HEK293 (cell line): Measurements from ENCODE around the gene KATNAL2.
"Not testable (repeated sequence)": the region's sequence is repeated elsewhere in the genome, so short reads cannot be mapped to it uniquely, and the experiment has no call there.

Experiments
- CTCF ChIA-PET: fragments of 350-600 bp; formaldehyde crosslinking; extraction: SDS; loops from one replicate; lab custom pipeline; 2021; ENCODE audit warnings: antibody characterized with exemption; lab: Yijun Ruan, JAX
- POLR2A ChIA-PET: fragments of 300-600 bp; formaldehyde crosslinking; extraction: SDS; loops from one replicate; lab custom pipeline; 2020; ENCODE audit warnings: antibody characterized with exemption, inconsistent platforms; lab: Yijun Ruan, JAX
- H3K27ac ChIP-seq: fragments of 200-500 bp; sonication (Bioruptor generic); 2 replicates; pipeline ENCODE4 v1.5.1; 2014; ENCODE audit warnings: low read depth, low read length, control low read depth, inconsistent platforms; ENCODE audit errors: extremely low read depth
- H3K36me3 ChIP-seq, 2 experiments: fragments of 200-500 bp in 1 of 2; sonication (Bioruptor generic) in 1 of 2; 1 replicate in 1 of 2; 2 replicates in 1 of 2; pipeline ENCODE4 v1.5.1; 2014 to 2017; ENCODE audit warnings: inconsistent platforms in 2 of 2, low read length in 2 of 2; ENCODE audit not compliant: control insufficient read depth in 2 of 2, insufficient read depth in 1 of 2
- H3K4me1 ChIP-seq: fragments of 200-500 bp; sonication (Bioruptor generic); 2 replicates; pipeline ENCODE4 v1.5.1; 2014; ENCODE audit warnings: mild to moderate bottlenecking, low read length, inconsistent platforms; ENCODE audit not compliant: control insufficient read depth, insufficient read depth
- H3K4me3 ChIP-seq: 2 replicates; pipeline ENCODE4 v1.5.1; 2011; ENCODE audit warnings: low read depth, mild to moderate bottlenecking, control low read depth, low read length, moderate library complexity
- H3K9me3 ChIP-seq: fragments of 200-500 bp; sonication (Bioruptor generic); 2 replicates; pipeline ENCODE4 v1.5.1; 2014; ENCODE audit warnings: low read depth, low read length, inconsistent platforms; ENCODE audit not compliant: control insufficient read depth, insufficient read depth

Gene KATNAL2

DNA sequence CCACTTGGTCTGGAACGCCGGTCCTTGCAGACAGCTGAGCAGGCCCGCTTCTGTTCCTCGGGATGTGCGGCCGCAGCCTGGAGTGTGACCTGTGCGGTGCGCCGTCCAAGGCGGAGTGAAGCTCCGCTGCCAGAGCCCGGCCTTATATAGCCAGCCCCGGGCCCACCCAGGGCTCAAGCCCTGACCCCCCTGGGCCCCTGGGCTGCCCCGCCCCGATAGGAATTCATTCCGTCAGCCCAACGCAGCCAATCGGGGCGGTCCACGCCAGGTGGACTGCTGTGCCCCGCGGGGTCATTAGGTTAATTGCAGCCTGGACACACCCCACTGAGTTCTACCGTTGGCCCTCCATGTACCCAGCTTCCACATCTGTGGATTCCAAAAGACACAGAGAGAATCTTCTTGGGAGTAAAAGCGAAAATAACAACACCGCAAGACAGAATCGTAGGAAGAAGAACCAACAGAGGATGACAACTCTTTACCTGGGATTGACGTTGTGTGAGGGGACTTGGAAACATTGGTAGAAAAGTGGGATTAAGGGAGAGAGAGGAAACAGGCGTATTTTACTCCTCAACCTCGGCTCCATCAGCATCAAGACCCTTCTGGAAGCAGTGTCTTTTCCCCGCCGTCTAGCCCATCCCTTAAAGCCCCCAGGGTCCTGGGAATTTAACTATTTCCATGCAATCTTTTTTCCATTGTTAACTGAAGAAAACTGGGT is 47.3 kb downstream of the KATNAL2 start:
- H3K4me3 ChIP-seq, CTCF ChIA-PET, H3K9me3 ChIP-seq, H3K4me1 ChIP-seq, H3K27ac ChIP-seq, POLR2A ChIA-PET, H3K36me3 ChIP-seq: not testable (repeated sequence)

DNA sequence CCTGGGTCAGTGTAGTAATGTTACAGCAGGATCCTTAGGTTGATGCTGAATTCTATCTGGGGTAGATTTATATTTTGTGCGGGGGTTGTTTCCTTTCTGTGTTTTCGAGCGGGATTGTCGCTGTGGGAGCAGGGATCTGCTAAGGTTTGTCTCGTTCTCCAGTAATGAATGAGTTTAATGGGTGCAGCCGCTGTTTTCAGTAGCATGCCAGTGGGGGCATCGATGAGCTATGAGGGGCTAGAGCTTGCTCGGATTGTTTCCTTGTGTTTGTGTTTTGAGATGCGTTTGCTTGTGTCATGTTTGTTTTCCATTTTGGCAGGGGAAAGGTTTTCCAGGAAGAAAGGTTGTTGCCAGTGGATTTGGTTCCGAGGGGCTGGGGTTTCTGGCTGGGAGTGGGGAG is 48.9 kb downstream of the KATNAL2 start:
- H3K36me3 ChIP-seq, POLR2A ChIA-PET, H3K27ac ChIP-seq, H3K4me3 ChIP-seq, CTCF ChIA-PET, H3K9me3 ChIP-seq, H3K4me1 ChIP-seq: not testable (repeated sequence)

DNA sequence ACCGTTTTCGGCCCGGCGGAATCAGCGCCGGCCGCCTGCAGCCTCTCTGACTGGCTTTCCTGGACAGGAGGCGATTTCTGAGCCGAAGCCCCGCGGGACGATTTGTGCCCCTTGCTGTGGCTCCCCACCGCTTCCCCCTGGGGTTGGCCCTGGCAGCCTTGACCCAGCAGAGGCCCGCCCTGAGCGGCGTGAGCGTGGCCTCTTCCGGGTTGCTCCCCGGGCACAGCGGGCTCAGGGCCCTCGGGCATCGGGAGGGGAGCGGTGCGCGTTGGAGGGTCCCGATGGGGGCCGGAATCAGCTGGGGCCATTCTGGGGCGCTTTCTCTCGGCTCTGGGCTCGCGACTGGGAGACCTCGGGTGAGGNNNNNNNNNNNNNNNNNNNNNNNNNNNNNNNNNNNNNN is 52.1 kb downstream of the KATNAL2 start:
- H3K36me3 ChIP-seq, CTCF ChIA-PET, H3K9me3 ChIP-seq, H3K4me1 ChIP-seq, H3K27ac ChIP-seq, POLR2A ChIA-PET, H3K4me3 ChIP-seq: not testable (repeated sequence)

DNA sequence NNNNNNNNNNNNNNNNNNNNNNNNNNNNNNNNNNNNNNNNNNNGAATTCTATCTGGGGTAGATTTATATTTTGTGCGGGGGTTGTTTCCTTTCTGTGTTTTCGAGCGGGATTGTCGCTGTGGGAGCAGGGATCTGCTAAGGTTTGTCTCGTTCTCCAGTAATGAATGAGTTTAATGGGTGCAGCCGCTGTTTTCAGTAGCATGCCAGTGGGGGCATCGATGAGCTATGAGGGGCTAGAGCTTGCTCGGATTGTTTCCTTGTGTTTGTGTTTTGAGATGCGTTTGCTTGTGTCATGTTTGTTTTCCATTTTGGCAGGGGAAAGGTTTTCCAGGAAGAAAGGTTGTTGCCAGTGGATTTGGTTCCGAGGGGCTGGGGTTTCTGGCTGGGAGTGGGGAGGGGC is 102.5 kb downstream of the KATNAL2 start:
- H3K4me1 ChIP-seq, H3K27ac ChIP-seq, CTCF ChIA-PET, H3K9me3 ChIP-seq, H3K4me3 ChIP-seq, POLR2A ChIA-PET, H3K36me3 ChIP-seq: not testable (repeated sequence)

DNA sequence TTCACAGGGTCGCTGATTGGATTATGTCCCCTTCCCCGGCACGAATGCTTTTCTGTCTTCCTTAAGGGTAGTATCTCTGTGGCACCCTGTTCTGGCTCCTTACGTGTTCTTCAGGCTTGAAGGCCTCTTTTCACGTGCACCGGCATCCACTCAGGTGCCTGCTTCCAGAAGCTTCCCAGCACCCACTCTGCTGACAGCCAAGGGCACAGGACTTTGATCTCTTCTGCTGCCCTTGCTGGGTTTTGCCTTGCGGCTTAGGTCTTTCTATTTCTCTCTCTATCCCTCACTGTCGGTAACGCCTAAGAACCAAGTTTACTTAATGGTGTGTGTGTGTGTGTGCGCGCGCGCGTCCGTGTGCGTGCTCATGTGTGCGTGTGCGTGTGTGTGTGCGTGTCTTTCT is 103.4 kb downstream of the KATNAL2 start:
- POLR2A ChIA-PET, H3K9me3 ChIP-seq, H3K4me3 ChIP-seq, H3K4me1 ChIP-seq, H3K36me3 ChIP-seq, H3K27ac ChIP-seq, CTCF ChIA-PET: not testable (repeated sequence)

DNA sequence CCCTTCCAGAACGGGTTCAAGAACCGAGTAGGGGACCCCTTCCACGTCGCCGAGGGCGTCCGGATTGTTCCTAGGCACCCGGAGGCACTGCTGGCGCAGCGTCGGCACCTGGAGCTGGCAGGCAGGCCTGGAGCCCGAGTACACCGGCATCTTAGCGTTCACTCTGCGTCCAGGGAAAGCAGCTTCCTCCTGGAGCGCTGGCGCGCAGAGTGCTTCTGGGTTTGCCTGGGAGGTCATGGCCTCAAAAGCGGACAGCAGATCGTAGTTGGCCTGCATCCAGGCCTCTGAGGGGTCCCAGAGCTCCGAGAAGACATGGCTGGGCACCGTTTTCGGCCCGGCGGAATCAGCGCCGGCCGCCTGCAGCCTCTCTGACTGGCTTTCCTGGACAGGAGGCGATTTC is 105.4 kb downstream of the KATNAL2 start:
- H3K4me1 ChIP-seq, H3K4me3 ChIP-seq, POLR2A ChIA-PET, CTCF ChIA-PET, H3K9me3 ChIP-seq, H3K36me3 ChIP-seq, H3K27ac ChIP-seq: not testable (repeated sequence)

DNA sequence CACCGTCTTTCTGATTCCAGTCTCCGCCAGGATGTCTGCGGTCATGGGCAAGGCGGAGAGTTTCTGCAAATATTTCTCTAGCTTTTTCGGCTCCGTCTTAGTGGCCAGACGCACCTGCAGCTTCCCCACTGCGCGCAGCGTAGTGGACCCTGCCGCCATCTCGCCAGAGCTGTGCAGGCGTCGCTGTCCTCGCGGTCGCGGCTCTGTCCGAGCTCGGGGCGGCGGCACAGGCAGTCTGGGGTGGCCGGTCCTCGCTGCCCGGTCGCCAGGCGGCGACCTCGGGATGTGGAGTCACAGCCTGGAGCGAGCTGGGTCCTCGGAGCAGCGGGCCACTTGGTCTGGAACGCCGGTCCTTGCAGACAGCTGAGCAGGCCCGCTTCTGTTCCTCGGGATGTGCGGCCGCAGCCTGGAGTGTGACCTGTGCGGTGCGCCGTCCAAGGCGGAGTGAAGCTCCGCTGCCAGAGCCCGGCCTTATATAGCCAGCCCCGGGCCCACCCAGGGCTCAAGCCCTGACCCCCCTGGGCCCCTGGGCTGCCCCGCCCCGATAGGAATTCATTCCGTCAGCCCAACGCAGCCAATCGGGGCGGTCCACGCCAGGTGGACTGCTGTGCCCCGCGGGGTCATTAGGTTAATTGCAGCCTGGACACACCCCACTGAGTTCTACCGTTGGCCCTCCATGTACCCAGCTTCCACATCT is 106.5 kb downstream of the KATNAL2 start:
- H3K4me3 ChIP-seq, H3K36me3 ChIP-seq, POLR2A ChIA-PET, H3K4me1 ChIP-seq, CTCF ChIA-PET, H3K27ac ChIP-seq, H3K9me3 ChIP-seq: not testable (repeated sequence)

DNA sequence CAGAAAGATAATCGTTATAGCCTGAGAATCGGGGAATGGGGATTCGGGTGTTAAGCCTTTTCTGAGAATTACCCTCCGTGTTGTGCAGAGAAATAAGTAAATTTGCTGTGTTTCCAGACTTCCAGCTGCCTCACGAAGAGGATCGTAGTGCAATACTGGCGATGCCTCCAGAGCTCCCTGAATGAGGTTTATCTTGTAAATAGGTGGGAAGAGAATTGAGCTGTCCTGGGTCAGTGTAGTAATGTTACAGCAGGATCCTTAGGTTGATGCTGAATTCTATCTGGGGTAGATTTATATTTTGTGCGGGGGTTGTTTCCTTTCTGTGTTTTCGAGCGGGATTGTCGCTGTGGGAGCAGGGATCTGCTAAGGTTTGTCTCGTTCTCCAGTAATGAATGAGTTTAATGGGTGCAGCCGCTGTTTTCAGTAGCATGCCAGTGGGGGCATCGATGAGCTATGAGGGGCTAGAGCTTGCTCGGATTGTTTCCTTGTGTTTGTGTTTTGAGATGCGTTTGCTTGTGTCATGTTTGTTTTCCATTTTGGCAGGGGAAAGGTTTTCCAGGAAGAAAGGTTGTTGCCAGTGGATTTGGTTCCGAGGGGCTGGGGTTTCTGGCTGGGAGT is 108.3 kb downstream of the KATNAL2 start:
- H3K4me3 ChIP-seq, H3K27ac ChIP-seq, POLR2A ChIA-PET, H3K4me1 ChIP-seq, H3K9me3 ChIP-seq, H3K36me3 ChIP-seq, CTCF ChIA-PET: not testable (repeated sequence)

DNA sequence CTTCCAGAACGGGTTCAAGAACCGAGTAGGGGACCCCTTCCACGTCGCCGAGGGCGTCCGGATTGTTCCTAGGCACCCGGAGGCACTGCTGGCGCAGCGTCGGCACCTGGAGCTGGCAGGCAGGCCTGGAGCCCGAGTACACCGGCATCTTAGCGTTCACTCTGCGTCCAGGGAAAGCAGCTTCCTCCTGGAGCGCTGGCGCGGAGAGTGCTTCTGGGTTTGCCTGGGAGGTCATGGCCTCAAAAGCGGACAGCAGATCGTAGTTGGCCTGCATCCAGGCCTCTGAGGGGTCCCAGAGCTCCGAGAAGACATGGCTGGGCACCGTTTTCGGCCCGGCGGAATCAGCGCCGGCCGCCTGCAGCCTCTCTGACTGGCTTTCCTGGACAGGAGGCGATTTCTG is 111.3 kb downstream of the KATNAL2 start:
- H3K27ac ChIP-seq, H3K9me3 ChIP-seq, H3K36me3 ChIP-seq, H3K4me1 ChIP-seq, H3K4me3 ChIP-seq, POLR2A ChIA-PET, CTCF ChIA-PET: not testable (repeated sequence)

DNA sequence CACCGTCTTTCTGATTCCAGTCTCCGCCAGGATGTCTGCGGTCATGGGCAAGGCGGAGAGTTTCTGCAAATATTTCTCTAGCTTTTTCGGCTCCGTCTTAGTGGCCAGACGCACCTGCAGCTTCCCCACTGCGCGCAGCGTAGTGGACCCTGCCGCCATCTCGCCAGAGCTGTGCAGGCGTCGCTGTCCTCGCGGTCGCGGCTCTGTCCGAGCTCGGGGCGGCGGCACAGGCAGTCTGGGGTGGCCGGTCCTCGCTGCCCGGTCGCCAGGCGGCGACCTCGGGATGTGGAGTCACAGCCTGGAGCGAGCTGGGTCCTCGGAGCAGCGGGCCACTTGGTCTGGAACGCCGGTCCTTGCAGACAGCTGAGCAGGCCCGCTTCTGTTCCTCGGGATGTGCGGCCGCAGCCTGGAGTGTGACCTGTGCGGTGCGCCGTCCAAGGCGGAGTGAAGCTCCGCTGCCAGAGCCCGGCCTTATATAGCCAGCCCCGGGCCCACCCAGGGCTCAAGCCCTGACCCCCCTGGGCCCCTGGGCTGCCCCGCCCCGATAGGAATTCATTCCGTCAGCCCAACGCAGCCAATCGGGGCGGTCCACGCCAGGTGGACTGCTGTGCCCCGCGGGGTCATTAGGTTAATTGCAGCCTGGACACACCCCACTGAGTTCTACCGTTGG is 112.4 kb downstream of the KATNAL2 start:
- H3K4me3 ChIP-seq, POLR2A ChIA-PET, H3K27ac ChIP-seq, H3K9me3 ChIP-seq, H3K36me3 ChIP-seq, H3K4me1 ChIP-seq, CTCF ChIA-PET: not testable (repeated sequence)

DNA sequence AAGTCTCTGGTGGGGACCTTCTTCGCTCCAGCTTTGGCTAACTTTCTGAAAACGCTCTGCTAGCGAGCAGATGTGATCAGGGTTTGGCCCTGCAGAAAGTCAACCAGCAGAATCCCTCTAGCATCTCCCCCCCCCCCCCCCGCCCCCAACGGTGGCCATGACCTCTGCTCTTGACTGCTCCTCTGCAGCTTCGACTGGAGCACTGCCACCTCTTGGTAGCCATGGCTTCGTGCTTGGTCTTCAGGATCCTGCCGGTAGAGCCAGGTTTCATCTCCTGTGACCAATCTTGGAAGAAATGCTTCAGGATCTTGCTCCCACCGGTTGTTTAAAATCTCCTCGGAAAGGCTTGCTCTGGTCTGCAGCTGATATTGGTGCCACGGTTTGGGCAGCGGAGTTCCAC is 113.5 kb downstream of the KATNAL2 start:
- H3K9me3 ChIP-seq, POLR2A ChIA-PET, H3K36me3 ChIP-seq, H3K27ac ChIP-seq, H3K4me3 ChIP-seq, H3K4me1 ChIP-seq: not testable (repeated sequence)
- CTCF ChIA-PET = interaction anchor here (1.3 kb wide), 1 partner anchor 81 kb away, joined by 7 read pairs; no protein-coding TSS in a partner anchor
